ENCODE data around the gene BRPF3.
A peak's percentile ranks its signal among the peaks of the same experiment; 100 is the strongest.

BRPF3 gene

DNA sequence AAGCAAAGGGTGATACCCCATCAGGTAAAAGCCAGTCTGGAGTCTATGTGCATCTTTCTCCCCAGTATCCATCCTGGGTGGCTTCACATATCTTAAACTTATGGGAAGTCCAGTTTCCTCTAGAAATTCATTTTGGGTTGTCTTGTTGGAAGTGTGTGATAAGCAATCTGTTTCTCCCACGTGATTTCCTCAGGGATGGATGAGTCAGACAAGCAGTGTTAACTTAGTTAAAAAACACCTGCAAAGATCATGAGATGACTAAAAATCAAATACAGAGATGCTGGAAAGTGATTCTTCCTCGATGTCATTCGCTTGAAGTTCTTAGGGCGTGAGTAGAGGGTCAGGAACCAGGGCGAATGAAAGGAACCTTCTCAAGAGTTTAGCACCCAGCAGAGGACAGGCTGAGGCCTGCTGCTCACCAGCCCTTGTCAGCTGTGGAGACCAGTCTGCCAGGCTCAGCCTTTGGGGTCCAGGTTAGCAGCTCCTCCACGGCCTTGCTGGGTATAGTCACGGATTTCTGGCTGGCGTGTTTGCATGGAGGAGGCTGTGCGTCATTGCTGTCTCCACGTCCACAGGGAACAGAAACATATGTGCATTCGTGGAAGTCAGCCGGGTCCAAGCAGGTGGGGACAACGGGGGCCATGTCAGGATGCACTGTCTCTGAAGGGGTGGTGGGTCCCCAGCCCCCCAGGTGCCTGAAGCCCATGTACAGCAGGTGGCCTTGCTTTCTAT lies 70.5 kb downstream of the BRPF3 start:
- H3K18ac ChIP-seq (ENCODE audit: low read depth in 1 of 2, low read length in 2 of 2): no peak overlapping the region
- H3K79me1 ChIP-seq (replicated peaks; ENCODE audit: low read length, poor library complexity, severe bottlenecking): no peaks in the 10 kb centered on the region
- H2BK12ac ChIP-seq (ENCODE audit: low read length in 2 of 2): no peak overlapping the region
- no peak overlapping the region for H2BK5ac ChIP-seq (ENCODE audit: low read depth, low read length, poor library complexity, severe bottlenecking)
- no peak overlapping the region for H3K4ac ChIP-seq (ENCODE audit: low read depth in 1 of 2, low read length in 2 of 2)
- peaks cover 40 to 45% of the 10 kb centered on the region in 2 experiments for H3K27me3 ChIP-seq (ENCODE audit: control insufficient read depth in 1 of 2, insufficient read depth in 1 of 2, low read length in 2 of 2)
- H3K27ac ChIP-seq (ENCODE audit: low read length, poor library complexity, severe bottlenecking): no peak overlapping the region
- no peak overlapping the region for H3K14ac ChIP-seq (ENCODE audit: low read length in 2 of 2)
- no peak overlapping the region for H3K23ac ChIP-seq (ENCODE audit: low read length in 2 of 2)
- no peak for DNase-seq
- 90% methylated on average over 13 of the region's 13 CpGs for WGBS
- no peak overlapping the region for H2BK15ac ChIP-seq (ENCODE audit: low read depth, poor library complexity, severe bottlenecking)
- no peak overlapping the region for H2AFZ ChIP-seq (ENCODE audit: low read depth, low read length)
- no peak overlapping the region for H4K8ac ChIP-seq (ENCODE audit: low read length)
- H3K36me3 ChIP-seq (ENCODE audit: control insufficient read depth in 1 of 2, insufficient read depth in 2 of 2, low read depth in 1 of 2, low read length in 2 of 2): no peaks in the 10 kb centered on the region
- no peak overlapping the region for H2BK120ac ChIP-seq (ENCODE audit: low read depth, low read length)
- no peak overlapping the region for H4K91ac ChIP-seq (ENCODE audit: low read length)
- no peak overlapping the region for H3K4me3 ChIP-seq (ENCODE audit: insufficient read depth in 1 of 2, low read depth in 1 of 2, low read length in 2 of 2)
- H3K4me2 ChIP-seq (ENCODE audit: low read length, poor library complexity, severe bottlenecking): no peak overlapping the region
- H2AK5ac ChIP-seq (ENCODE audit: low read length, severe bottlenecking): no peak overlapping the region
- no peak overlapping the region for H3K9ac ChIP-seq (ENCODE audit: low read length)
- peaks cover 1% of the 10 kb centered on the region for H3K4me1 ChIP-seq (ENCODE audit: control insufficient read depth, insufficient read depth, low read depth, low read length)
- H3K9me3 ChIP-seq (ENCODE audit: control insufficient read depth, low read length): peaks cover 11% of the 10 kb centered on the region

DNA sequence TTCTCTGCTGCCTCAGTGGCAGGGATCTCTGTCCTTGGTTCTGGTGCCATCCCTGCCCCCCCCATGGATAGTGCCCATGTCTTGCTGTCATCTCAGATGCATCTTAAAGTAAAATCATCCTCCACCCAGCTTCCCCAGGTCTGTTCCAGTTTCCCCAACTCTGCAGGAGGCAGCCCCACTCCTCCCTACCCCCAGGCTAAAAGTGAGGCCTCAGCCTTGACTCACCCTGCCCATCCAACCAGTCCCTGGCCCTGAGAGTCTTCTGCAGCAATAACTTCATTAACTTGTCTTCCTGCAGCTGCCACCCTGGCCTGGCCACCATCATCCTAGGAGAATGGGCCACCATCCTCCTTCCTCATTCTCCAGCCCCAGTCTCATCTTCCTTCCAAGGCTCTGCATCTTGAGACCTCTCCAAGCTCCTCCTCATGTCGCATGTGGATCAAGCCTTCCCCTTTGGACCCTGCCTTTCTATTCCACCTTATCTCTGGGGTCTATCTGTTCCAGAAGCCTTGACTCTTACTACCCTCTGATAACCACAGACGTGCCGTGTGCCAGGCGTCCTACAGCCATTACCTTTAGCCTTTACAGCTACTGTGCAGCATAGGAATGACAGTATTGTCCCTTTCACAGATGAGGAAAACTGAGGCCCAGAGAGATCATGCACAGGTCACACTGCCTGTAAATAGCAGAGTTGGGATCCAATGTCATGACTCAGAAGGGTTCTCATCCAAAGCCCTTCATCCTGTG lies 71.4 kb downstream of the BRPF3 start:
- 95% methylated on average over 4 of the region's 4 CpGs for WGBS
- H3K4ac ChIP-seq (ENCODE audit: low read depth in 1 of 2, low read length in 2 of 2): no peak overlapping the region
- H3K18ac ChIP-seq (ENCODE audit: low read depth in 1 of 2, low read length in 2 of 2): no peak overlapping the region

DNA sequence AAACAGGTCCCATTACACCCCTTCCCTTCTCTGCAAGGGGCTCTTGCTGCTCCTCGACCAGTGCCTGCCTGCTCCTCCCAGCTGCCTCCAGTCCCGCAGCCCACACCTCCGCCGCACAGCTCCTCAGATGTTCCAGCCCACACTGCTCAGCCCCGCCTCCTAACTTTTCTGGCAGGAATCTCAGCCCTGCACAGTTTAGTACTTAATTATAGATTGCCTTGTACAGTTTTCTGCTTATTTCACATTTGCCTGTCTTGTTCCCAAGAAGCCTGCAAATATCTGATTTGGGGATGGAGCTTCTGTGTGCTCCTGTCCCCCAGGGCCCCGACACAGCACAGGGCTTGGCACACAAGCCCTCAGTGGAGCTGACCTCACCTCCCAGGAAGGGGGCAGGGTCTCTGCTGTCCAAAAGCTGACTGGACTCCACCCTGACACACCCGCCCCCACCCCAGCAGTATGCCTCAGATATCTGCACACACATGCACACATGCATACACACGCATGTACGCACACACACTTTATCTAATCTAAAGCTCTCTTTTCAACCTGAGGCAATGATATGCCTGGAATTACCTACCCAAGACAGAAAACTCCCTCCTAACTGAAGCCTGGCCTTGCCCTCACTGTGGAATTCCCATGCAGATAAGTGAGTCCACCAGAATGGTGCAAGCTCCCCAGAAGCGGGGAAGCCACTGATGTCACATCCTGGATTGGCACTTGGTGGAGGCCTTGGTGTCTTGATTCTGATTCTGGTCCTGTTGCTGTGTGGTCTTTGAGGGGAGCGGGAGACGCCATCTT lies 72.1 kb downstream of the BRPF3 start:
- 90% methylated on average over 10 of the region's 12 CpGs for WGBS
- H3K9ac ChIP-seq (ENCODE audit: low read length): no peak overlapping the region
- H3K79me1 ChIP-seq (replicated peaks; ENCODE audit: low read length, poor library complexity, severe bottlenecking): no peaks in the 10 kb centered on the region
- no peak overlapping the region for H3K27ac ChIP-seq (ENCODE audit: low read length, poor library complexity, severe bottlenecking)
- no peak overlapping the region for H2BK5ac ChIP-seq (ENCODE audit: low read depth, low read length, poor library complexity, severe bottlenecking)
- H3K4me1 ChIP-seq (ENCODE audit: control insufficient read depth, insufficient read depth, low read depth, low read length): peaks cover 1% of the 10 kb centered on the region
- H3K4me2 ChIP-seq (ENCODE audit: low read length, poor library complexity, severe bottlenecking): no peak overlapping the region
- no peak overlapping the region for H4K8ac ChIP-seq (ENCODE audit: low read length)
- H3K18ac ChIP-seq (ENCODE audit: low read depth in 1 of 2, low read length in 2 of 2): peak overlapping the region in 1 of 2 experiments; percentile 35
- H4K91ac ChIP-seq (ENCODE audit: low read length): no peak overlapping the region
- no peak overlapping the region for H3K23ac ChIP-seq (ENCODE audit: low read length in 2 of 2)
- no peak overlapping the region for H2AFZ ChIP-seq (ENCODE audit: low read depth, low read length)
- no peak overlapping the region for H2AK5ac ChIP-seq (ENCODE audit: low read length, severe bottlenecking)
- no peak overlapping the region for H3K4me3 ChIP-seq (ENCODE audit: insufficient read depth in 1 of 2, low read depth in 1 of 2, low read length in 2 of 2)
- H3K9me3 ChIP-seq (ENCODE audit: control insufficient read depth, low read length): peaks cover 11% of the 10 kb centered on the region
- no peaks in the 10 kb centered on the region for H3K36me3 ChIP-seq (ENCODE audit: control insufficient read depth in 1 of 2, insufficient read depth in 2 of 2, low read depth in 1 of 2, low read length in 2 of 2)
- peaks cover 46 to 49% of the 10 kb centered on the region in 2 experiments for H3K27me3 ChIP-seq (ENCODE audit: control insufficient read depth in 1 of 2, insufficient read depth in 1 of 2, low read length in 2 of 2)
- H2BK15ac ChIP-seq (ENCODE audit: low read depth, poor library complexity, severe bottlenecking): no peak overlapping the region
- no peak overlapping the region for H2BK120ac ChIP-seq (ENCODE audit: low read depth, low read length)
- H3K4ac ChIP-seq (ENCODE audit: low read depth in 1 of 2, low read length in 2 of 2): no peak overlapping the region
- H3K14ac ChIP-seq (ENCODE audit: low read length in 2 of 2): no peak overlapping the region
- no peak overlapping the region for H2BK12ac ChIP-seq (ENCODE audit: low read length in 2 of 2)
- no peak for DNase-seq

More for the DNA sequence above, 71.4 kb downstream of the BRPF3 start:
- peaks cover 11% of the 10 kb centered on the region for H3K9me3 ChIP-seq (ENCODE audit: control insufficient read depth, low read length)
- peaks cover 1% of the 10 kb centered on the region for H3K4me1 ChIP-seq (ENCODE audit: control insufficient read depth, insufficient read depth, low read depth, low read length)
- no peak overlapping the region for H3K9ac ChIP-seq (ENCODE audit: low read length)
- no peak overlapping the region for H2BK120ac ChIP-seq (ENCODE audit: low read depth, low read length)
- no peak overlapping the region for H4K8ac ChIP-seq (ENCODE audit: low read length)
- H3K14ac ChIP-seq (ENCODE audit: low read length in 2 of 2): no peak overlapping the region
- no peak overlapping the region for H2BK12ac ChIP-seq (ENCODE audit: low read length in 2 of 2)
- no peak overlapping the region for H2BK5ac ChIP-seq (ENCODE audit: low read depth, low read length, poor library complexity, severe bottlenecking)
- H2AK5ac ChIP-seq (ENCODE audit: low read length, severe bottlenecking): no peak overlapping the region
- H3K23ac ChIP-seq (ENCODE audit: low read length in 2 of 2): no peak overlapping the region
- DNase-seq: no peak
- no peak overlapping the region for H3K27ac ChIP-seq (ENCODE audit: low read length, poor library complexity, severe bottlenecking)
- no peak overlapping the region for H3K4me3 ChIP-seq (ENCODE audit: insufficient read depth in 1 of 2, low read depth in 1 of 2, low read length in 2 of 2)
- H2BK15ac ChIP-seq (ENCODE audit: low read depth, poor library complexity, severe bottlenecking): no peak overlapping the region
- no peak overlapping the region for H4K91ac ChIP-seq (ENCODE audit: low read length)
- no peak overlapping the region for H3K4me2 ChIP-seq (ENCODE audit: low read length, poor library complexity, severe bottlenecking)
- no peaks in the 10 kb centered on the region for H3K36me3 ChIP-seq (ENCODE audit: control insufficient read depth in 1 of 2, insufficient read depth in 2 of 2, low read depth in 1 of 2, low read length in 2 of 2)
- peaks cover 45 to 47% of the 10 kb centered on the region in 2 experiments for H3K27me3 ChIP-seq (ENCODE audit: control insufficient read depth in 1 of 2, insufficient read depth in 1 of 2, low read length in 2 of 2)
- H2AFZ ChIP-seq (ENCODE audit: low read depth, low read length): no peak overlapping the region
- no peaks in the 10 kb centered on the region for H3K79me1 ChIP-seq (replicated peaks; ENCODE audit: low read length, poor library complexity, severe bottlenecking)

Measured in mesenchymal stem cell (in vitro differentiated cells and primary cell).